Activated CD4-positive, alpha-beta T cell treated with anti-CD3 and anti-CD28 coated beads, Interleukin-2, amount 50 U/mL, for 16 hours (primary cell): ENCODE measurements around the gene ENPP3.

Experiments used
- DNase-seq: peaks from one replicate; pipeline ENCODE4 v3.0.0-alpha.2; 2020

The ENPP3 gene

GRCh38 chr6:131636880-131637792, at the start of gene ENPP3:
ENPP3 (plus strand) TSS chr6:131637302; CDS start chr6:131637385, 83 bp downstream.
- DNase-seq = no peak

- no peak for DNase-seq
Measured at GRCh38 chr6:131587909-131588308, 49.2 kb upstream of the ENPP3 start.

GRCh38 chr6:131588643-131589042, 48.5 kb upstream of the ENPP3 start:
- DNase-seq = no peak

- DNase-seq = no peak
Measured at GRCh38 chr6:131592935-131593334, 44.2 kb upstream of the ENPP3 start.

GRCh38 chr6:131594074-131594473, 43.0 kb upstream of the ENPP3 start:
- DNase-seq = no peak

GRCh38 chr6:131597446-131597845, 39.7 kb upstream of the ENPP3 start:
- no peak for DNase-seq

- DNase-seq = no peak
Measured at GRCh38 chr6:131600716-131601115, 36.4 kb upstream of the ENPP3 start.

GRCh38 chr6:131602781-131603312, 34.3 kb upstream of the ENPP3 start:
- DNase-seq = peak; percentile 8

- DNase-seq = no peak
Measured at GRCh38 chr6:131613296-131613925, 23.7 kb upstream of the ENPP3 start.

- no peak for DNase-seq
Measured at GRCh38 chr6:131615275-131615674, 21.8 kb upstream of the ENPP3 start.

GRCh38 chr6:131627724-131628682, 9.1 kb upstream of the ENPP3 start, which contains the start of gene MED23:
MED23 (minus strand) TSS chr6:131628242; CDS start chr6:131628049, 193 bp downstream.
- DNase-seq = peak; percentile 96

- no peak for DNase-seq
Measured at GRCh38 chr6:131628726-131629125, 8.4 kb upstream of the ENPP3 start.

GRCh38 chr6:131629651-131630050, 7.5 kb upstream of the ENPP3 start:
- DNase-seq = no peak

GRCh38 chr6:131631625-131632289, 5.3 kb upstream of the ENPP3 start:
- no peak for DNase-seq

GRCh38 chr6:131635384-131636340, 1.4 kb upstream of the ENPP3 start:
- DNase-seq = no peak

- DNase-seq = no peak
Measured at GRCh38 chr6:131638013-131638412, 911 bp downstream of the ENPP3 start.

- DNase-seq = peak; percentile 46
Measured at GRCh38 chr6:131640100-131640499, 3.0 kb downstream of the ENPP3 start.

GRCh38 chr6:131640576-131640975, 3.5 kb downstream of the ENPP3 start:
- no peak for DNase-seq

- DNase-seq = no peak
Measured at GRCh38 chr6:131641554-131641953, 4.5 kb downstream of the ENPP3 start.

- no peak for DNase-seq
Measured at GRCh38 chr6:131642565-131642964, 5.5 kb downstream of the ENPP3 start.
